Neural progenitor cell (in vitro differentiated cells): ENCODE data around the gene ST6GALNAC2.

ENCODE experiments used
- CTCF ChIP-seq: fragments of 200-600 bp; sonication (generic); IDR thresholded peaks from 2 replicates; pipeline ENCODE4 v1.5.1; 2017; ENCODE audit warnings: antibody characterized with exemption, mild to moderate bottlenecking
- EZH2phosphoT487 ChIP-seq: fragments of 200-600 bp; sonication (generic); IDR thresholded peaks from 2 replicates; pipeline ENCODE4 v1.6.1; 2017; ENCODE audit warnings: antibody characterized with exemption

- TF ChIP-seq CTCF (no peak), EZH2phosphoT487 (no peak)
Observed at GRCh38 chr17:76599694-76600460, 14.2 kb upstream of the ST6GALNAC2 start.
